ENCODE results near the gene DMD. TPM values are rescaled to one million over a fixed set of nuclear protein-coding genes. Genes with fewer than 3 reads are reported as not detected.

DMD gene
- polyA plus RNA-seq, 1 donor from 2014 or later: 3.1 TPM

- Mint-ChIP-seq H3K4me3 (no peak overlapping the region), H3K4me1 (no peaks in the 10 kb centered on the region), H3K36me3 (no peaks in the 10 kb centered on the region), H3K9me3 (peaks cover 0 to 2% (median 0%) of the 10 kb centered on the region in 3 donors), H3K27me3 (no peaks in the 10 kb centered on the region), H3K27ac (no peak overlapping the region)
Observed at GRCh38 chrX:31091819-31092218, 2119.5 kb downstream of the DMD start.

- H3K36me3 Mint-ChIP-seq: no peaks in the 10 kb centered on the region
- H3K4me1 Mint-ChIP-seq: no peaks in the 10 kb centered on the region
- H3K9me3 Mint-ChIP-seq: peaks cover 11 to 14% (median 12%) of the 10 kb centered on the region in 3 donors
- no peak overlapping the region for H3K27ac Mint-ChIP-seq
- H3K4me3 Mint-ChIP-seq: no peak overlapping the region
- no peaks in the 10 kb centered on the region for H3K27me3 Mint-ChIP-seq
Observed at GRCh38 chrX:31074522-31074921, 2136.8 kb downstream of the DMD start.

- Mint-ChIP-seq H3K9me3 (peaks cover 11 to 12% (median 11%) of the 10 kb centered on the region in 3 donors), H3K4me1 (no peaks in the 10 kb centered on the region), H3K4me3 (no peak within 1 kb of the TSS), H3K27me3 (no peaks in the 10 kb centered on the region), H3K36me3 (no peaks in the 10 kb centered on the region), H3K27ac (peak within 1 kb of the TSS in 1 of 3 donors; percentile 69)
Observed at GRCh38 chrX:31071725-31072124, 2139.6 kb downstream of the DMD start, which contains the start of gene FTHL17. Gene FTHL17 (minus strand): TSS chrX:31072041. CDS start chrX:31071953, 88 bp downstream.

GRCh38 chrX:31071262-31071661 is 2140.1 kb downstream of the DMD start:
- H3K36me3 Mint-ChIP-seq: no peaks in the 10 kb centered on the region
- no peak overlapping the region for H3K4me3 Mint-ChIP-seq
- H3K4me1 Mint-ChIP-seq: no peaks in the 10 kb centered on the region
- H3K27ac Mint-ChIP-seq: no peak overlapping the region
- H3K27me3 Mint-ChIP-seq: no peaks in the 10 kb centered on the region
- peaks cover 11% of the 10 kb centered on the region in 3 donors for H3K9me3 Mint-ChIP-seq

DNA sequence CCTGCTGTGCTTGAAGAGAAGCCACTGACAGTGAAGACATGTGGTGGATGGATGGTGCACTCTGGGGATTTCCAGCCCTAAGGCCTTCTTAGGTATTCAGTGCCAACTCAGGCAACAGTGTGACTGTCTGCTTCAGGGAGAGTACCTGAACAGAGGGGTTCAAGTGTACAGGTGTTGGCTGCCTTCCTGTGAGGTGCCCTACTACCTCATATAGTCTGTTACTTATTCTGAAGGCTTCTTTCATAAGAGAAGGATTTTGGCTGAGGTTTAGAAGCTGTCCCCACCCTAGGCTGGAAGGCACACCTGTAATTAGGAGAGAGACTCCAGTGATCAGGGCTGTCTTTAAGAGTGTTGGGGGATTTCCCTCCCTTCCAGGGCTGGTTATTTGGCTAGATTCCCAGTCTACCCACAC is 2141.3 kb downstream of the DMD start:
- Mint-ChIP-seq H3K4me3 (no peak overlapping the region), H3K27me3 (no peaks in the 10 kb centered on the region), H3K9me3 (peaks cover 6 to 11% (median 11%) of the 10 kb centered on the region in 3 donors), H3K36me3 (no peaks in the 10 kb centered on the region), H3K27ac (no peak overlapping the region), H3K4me1 (no peaks in the 10 kb centered on the region)
